Cerebellar cortex (tissue), 1 donor: ENCODE results near the gene HELZ2.
"Not testable (repeated sequence)": the region's sequence is repeated elsewhere in the genome, so short reads cannot be mapped to it uniquely, and the experiment has no call there.

Source experiments
- DNase-seq: peaks from one replicate; pipeline ENCODE4 v3.0.0-alpha.2; 2015; ENCODE audit warnings: low spot score

HELZ2 gene

DNA sequence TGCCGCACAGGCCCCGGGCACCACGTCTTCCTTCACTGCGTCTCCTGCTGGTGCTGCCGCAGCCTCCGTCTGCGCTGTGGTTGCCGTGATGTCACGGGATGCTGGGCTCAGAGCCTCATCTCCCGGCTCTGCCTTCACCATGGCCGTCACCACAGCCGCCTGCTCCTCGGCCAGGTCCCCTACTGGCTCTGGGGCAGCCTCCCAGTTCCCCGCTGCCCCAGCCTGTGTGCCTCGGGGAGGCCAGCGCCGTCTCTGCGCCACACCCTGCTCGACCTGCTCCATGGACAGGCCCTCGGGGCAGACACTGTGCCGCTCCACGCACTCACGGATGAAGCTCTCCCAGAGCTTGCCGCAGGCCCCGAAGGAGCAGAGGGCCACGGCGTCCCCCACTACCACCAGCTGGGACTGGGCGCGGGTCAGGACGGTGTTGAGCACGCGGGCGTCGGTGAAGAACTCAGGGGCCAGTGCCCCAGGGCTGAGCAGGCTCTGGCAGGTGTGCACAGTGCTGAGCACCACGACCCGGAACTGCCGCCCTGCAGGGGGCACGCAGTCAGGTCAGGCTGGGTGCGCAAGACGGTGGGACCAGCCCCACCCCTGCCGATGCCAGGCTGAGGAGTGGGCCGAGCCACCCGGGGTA is 8.2 kb downstream of the HELZ2 start:
- DNase-seq, result no peak

- no peak for DNase-seq
Measured at GRCh38 chr20:63565021-63565698, 8.9 kb downstream of the HELZ2 start.

DNA sequence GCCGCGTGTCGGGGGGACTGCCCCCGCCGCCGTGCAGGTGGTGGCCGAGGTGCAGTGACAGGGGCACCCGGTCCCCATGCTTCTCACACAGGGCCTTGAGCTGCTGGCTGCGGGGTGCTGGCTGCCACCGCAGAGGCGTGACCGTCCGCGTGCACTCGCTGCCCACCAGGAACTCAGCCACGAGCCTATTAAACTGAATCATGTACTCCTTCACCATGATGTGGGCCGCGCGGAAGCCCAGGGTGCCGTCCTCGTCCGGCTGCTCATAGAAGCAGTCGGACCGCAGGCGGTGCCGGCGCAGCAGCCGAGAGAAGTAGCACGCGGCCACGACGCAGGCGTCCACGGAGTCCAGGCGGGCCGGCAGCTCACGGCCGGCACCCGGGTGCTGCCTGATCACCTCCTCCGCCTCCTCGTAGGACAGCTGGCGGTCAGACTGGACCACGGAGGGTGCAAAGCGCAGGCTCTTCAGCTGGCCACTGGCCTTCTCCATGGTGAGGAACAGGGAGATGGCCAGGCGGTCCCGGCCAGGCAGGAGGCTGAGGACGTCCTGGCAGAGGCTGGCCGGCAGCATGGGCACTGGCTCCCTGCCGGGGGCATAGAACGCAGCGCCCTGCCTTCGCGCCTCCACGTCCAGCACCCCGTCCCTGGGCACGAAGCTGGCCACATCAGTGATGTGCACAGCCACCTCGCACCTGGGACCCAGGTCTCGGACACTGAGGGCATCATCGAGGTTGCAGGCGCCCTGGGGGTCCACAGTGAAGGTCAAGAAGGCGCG is 9.8 kb downstream of the HELZ2 start:
- DNase-seq, result no peak

DNA sequence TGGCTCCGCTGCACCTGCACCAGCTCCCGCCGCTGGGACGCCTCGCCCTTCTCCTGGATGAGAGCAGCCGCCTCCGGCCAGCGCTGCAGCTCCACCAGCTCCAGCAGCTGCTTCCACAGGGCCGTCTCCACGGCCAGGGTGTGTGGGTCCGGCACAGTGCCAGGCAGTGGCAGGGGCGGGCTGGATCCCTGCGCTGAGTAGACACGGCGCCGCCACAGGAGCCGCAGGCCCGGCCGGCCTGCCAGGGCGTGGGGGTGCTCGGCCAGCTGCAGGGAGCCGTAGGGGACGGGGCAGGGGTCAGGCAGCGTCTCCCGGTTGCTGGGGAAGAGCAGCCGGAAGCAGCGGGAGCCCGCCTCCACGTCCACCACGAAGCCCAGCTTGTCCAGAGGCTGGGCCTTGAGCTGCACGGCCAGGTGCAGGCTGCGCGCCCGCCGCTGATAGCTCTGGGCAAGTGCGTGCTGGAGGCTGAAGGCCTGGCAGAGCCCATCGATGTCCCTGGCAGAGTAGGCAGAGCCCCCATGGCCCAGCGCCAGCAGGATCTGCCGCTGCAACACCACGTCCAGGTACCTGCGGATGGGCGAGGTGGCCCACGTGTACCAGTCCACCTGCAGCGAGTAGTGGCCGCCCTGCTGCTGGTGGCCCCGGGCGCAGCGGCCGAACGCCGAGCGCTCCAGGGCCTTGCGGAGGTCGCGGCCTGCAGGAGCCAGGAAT is 10.7 kb downstream of the HELZ2 start:
- DNase-seq, result no peak

GRCh38 chr20:63562461-63563224 is 11.4 kb downstream of the HELZ2 start:
- DNase-seq, result no peak

DNA sequence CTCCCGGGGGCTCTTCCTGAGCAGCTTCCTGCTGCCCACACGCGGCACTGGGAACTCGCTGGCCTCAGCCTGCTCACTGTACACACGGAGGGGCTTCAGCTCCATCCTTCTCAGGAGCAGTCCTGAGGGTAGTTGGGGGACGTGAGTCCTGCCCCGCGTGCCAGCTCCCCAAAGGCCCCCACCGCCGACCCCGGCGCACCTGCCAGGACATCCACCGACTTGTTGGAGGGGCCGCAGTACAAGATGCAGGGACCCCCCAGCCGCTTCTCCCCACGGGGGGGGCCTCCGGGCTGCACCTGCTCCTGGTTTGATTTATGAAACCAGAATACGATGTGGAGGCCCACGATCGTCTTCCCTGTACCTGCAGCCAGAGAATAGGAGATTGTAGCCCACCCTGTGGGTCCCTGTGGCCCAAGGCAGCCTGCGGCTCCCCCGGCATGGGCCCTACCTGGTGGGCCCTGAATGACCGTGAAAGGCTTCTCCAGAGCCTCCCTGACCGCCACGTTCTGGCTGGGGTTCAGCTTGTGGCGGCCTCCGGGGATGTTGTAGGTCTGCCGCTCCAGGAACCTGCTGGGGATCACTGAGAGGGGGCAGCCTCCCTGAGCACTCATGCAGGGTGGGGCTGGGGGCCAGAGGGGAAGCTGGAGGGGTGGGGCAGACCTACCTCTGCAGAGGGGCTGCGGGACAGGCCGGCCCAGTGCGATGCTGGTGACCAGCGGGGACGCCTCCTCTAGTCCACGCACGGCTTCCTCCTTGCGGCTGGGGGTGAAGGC is 12.2 kb downstream of the HELZ2 start:
- DNase-seq, result no peak

GRCh38 chr20:63560856-63561609 is 13.0 kb downstream of the HELZ2 start:
- no peak for DNase-seq

DNA sequence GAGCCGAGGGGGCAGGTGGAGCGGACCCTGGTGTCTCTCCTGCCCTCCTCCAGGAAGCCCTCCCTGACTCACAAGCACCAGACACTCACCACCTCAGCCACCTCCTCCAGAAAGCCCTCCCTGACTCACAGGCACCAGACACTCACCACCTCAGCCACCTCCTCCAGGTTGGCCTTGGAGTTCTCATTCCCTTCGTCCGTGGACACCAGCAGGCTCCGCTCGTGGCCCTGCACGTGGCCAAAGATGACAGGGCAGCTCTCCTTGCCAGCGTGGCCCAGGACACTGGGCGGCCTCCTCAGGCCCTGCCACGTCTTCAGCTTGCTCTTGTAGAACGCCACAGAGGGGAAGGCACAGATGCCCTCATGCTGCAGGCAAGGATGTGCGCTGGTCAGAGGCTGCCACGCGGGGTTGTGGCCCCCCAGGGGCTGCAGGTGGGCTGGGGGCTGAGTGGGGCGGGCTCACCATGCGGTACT is 13.7 kb downstream of the HELZ2 start:
- no peak for DNase-seq

DNA sequence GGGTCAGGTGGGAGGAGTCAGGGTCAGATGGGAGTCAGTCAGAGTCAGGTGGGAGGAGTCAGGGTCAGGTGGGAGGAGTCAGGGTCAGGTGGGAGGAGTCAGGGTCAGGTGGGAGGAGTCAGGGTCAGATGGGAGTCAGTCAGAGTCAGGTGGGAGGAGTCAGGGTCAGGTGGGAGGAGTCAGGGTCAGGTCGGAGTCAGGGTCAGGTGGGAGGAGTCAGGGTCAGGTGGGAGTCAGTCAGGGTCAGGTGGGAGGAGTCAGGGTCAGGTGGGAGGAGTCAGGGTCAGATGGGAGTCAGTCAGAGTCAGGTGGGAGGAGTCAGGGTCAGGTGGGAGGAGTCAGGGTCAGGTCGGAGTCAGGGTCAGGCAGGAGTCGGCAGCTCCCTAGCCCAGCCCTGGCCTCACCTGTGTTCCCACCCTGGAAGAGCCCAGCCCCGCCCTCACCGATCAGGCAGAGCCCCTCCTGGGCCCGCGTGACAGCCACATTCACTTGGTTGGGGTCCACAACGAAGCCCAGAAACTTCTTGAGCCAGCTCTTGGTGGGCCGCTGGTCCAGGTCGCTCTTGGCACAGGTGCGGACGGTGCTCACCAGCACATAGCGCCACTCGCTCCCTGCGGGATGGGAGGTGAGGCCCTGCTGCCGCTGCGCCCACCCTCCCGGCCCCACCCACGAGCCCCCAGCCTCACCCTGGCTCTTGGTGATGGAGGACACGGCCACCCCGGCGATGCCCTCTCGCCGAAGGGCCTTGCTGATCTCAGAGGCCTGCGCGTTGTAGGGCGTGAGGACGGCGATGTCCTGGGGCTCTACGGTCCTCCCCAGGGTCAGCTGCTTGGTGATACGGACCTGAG is 14.3 kb downstream of the HELZ2 start:
- DNase-seq, result not testable (repeated sequence)

- DNase-seq, result no peak
Measured at GRCh38 chr20:63558804-63559484, 15.1 kb downstream of the HELZ2 start.

GRCh38 chr20:63557481-63557891 is 16.6 kb downstream of the HELZ2 start:
- no peak for DNase-seq

- no peak for DNase-seq
Measured at GRCh38 chr20:63556873-63557478, 17.1 kb downstream of the HELZ2 start.

- no peak for DNase-seq
Measured at GRCh38 chr20:63555661-63556381, 18.2 kb downstream of the HELZ2 start.

- no peak for DNase-seq
Measured at GRCh38 chr20:63554361-63555278, 19.4 kb downstream of the HELZ2 start.

GRCh38 chr20:63553933-63554290 is 20.1 kb downstream of the HELZ2 start, which contains the start of gene FNDC11:
Gene FNDC11, plus strand, starts transcription at chr20:63554159. Its CDS starts 1,505 bp downstream, at chr20:63555664.
- no peak for DNase-seq

- DNase-seq, result peak; percentile 62
Measured at GRCh38 chr20:63553251-63553932, 20.6 kb downstream of the HELZ2 start.
